ENCODE data around the gene ANKRD44.

ANKRD44 gene

GRCh38 chr2:196967116-196967515 lies 343.5 kb downstream of the ANKRD44 start:
- Mint-ChIP-seq H3K4me3 (no peak overlapping the region), H3K27me3 (no peaks in the 10 kb centered on the region), H3K4me1 (no peaks in the 10 kb centered on the region), H3K36me3 (peaks cover 9 to 17% of the 10 kb centered on the region in 2 donors), H3K27ac (no peak overlapping the region), H3K9me3 (peaks cover 0 to 2% of the 10 kb centered on the region in 2 donors)
- no peak for ATAC-seq (replicated peaks)
- no peak for DNase-seq

- no peak overlapping the region for H3K4me3 Mint-ChIP-seq
- no peak for ATAC-seq (replicated peaks)
- H3K27me3 Mint-ChIP-seq = no peaks in the 10 kb centered on the region
- peaks cover 0 to 2% of the 10 kb centered on the region in 2 donors for H3K9me3 Mint-ChIP-seq
- peaks cover 0 to 2% of the 10 kb centered on the region in 2 donors for H3K4me1 Mint-ChIP-seq
- peaks cover 7 to 17% of the 10 kb centered on the region in 2 donors for H3K36me3 Mint-ChIP-seq
- H3K27ac Mint-ChIP-seq = no peak overlapping the region
- no peak for DNase-seq
These were observed 344.5 kb downstream of the ANKRD44 start for GRCh38 chr2:196966061-196966460.

GRCh38 chr2:196965651-196966050 lies 344.9 kb downstream of the ANKRD44 start:
- ATAC-seq (replicated peaks) (no peak), DNase-seq (no peak)
- Mint-ChIP-seq H3K27ac (no peak overlapping the region), H3K4me1 (peaks cover 0 to 2% of the 10 kb centered on the region in 2 donors), H3K4me3 (no peak overlapping the region), H3K36me3 (peaks cover 9 to 17% of the 10 kb centered on the region in 2 donors), H3K27me3 (no peaks in the 10 kb centered on the region), H3K9me3 (peaks cover 0 to 2% of the 10 kb centered on the region in 2 donors)

- peaks cover 0 to 2% of the 10 kb centered on the region in 2 donors for H3K4me1 Mint-ChIP-seq
- peaks cover 0 to 2% of the 10 kb centered on the region in 2 donors for H3K9me3 Mint-ChIP-seq
- H3K27me3 Mint-ChIP-seq = no peaks in the 10 kb centered on the region
- DNase-seq = no peak
- no peak overlapping the region for H3K27ac Mint-ChIP-seq
- ATAC-seq (replicated peaks) = no peak
- H3K4me3 Mint-ChIP-seq = no peak overlapping the region
- peaks cover 12 to 17% of the 10 kb centered on the region in 2 donors for H3K36me3 Mint-ChIP-seq
These were observed 346.6 kb downstream of the ANKRD44 start for GRCh38 chr2:196963961-196964360.

- no peak overlapping the region for H3K27ac Mint-ChIP-seq
- peaks cover 12 to 13% of the 10 kb centered on the region in 2 donors for H3K36me3 Mint-ChIP-seq
- H3K4me1 Mint-ChIP-seq = peaks cover 0 to 4% of the 10 kb centered on the region in 2 donors
- H3K9me3 Mint-ChIP-seq = peaks cover 4% of the 10 kb centered on the region in 2 donors
- no peak overlapping the region for H3K4me3 Mint-ChIP-seq
- ATAC-seq (replicated peaks) (no peak), DNase-seq (no peak)
- no peaks in the 10 kb centered on the region for H3K27me3 Mint-ChIP-seq
These were observed 347.5 kb downstream of the ANKRD44 start for GRCh38 chr2:196963043-196963442.

GRCh38 chr2:196962325-196962724 lies 348.3 kb downstream of the ANKRD44 start:
- no peaks in the 10 kb centered on the region for H3K27me3 Mint-ChIP-seq
- no peak for ATAC-seq (replicated peaks)
- H3K9me3 Mint-ChIP-seq = peaks cover 1 to 4% of the 10 kb centered on the region in 2 donors
- peaks cover 8% of the 10 kb centered on the region in 2 donors for H3K36me3 Mint-ChIP-seq
- peaks cover 0 to 4% of the 10 kb centered on the region in 2 donors for H3K4me1 Mint-ChIP-seq
- no peak for DNase-seq
- no peak overlapping the region for H3K27ac Mint-ChIP-seq
- H3K4me3 Mint-ChIP-seq = no peak overlapping the region

- DNase-seq (no peak), ATAC-seq (replicated peaks) (peak in 1 of 2 donors; percentile 29)
- Mint-ChIP-seq H3K36me3 (peaks cover 4 to 8% of the 10 kb centered on the region in 2 donors), H3K27me3 (no peaks in the 10 kb centered on the region), H3K27ac (no peak overlapping the region), H3K4me3 (no peak overlapping the region), H3K9me3 (peaks cover 1 to 4% of the 10 kb centered on the region in 2 donors), H3K4me1 (peaks cover 0 to 4% of the 10 kb centered on the region in 2 donors)
These were observed 348.7 kb downstream of the ANKRD44 start for GRCh38 chr2:196961889-196962288.

- H3K4me3 Mint-ChIP-seq = no peak overlapping the region
- peak overlapping the region; percentile 20 for H3K27ac Mint-ChIP-seq
- peaks cover 0 to 8% of the 10 kb centered on the region in 2 donors for H3K36me3 Mint-ChIP-seq
- H3K9me3 Mint-ChIP-seq = peaks cover 1 to 4% of the 10 kb centered on the region in 2 donors
- H3K4me1 Mint-ChIP-seq = peaks cover 0 to 4% of the 10 kb centered on the region in 2 donors
- ATAC-seq (replicated peaks) (no peak), DNase-seq (no peak)
- no peaks in the 10 kb centered on the region for H3K27me3 Mint-ChIP-seq
These were observed 350.7 kb downstream of the ANKRD44 start for GRCh38 chr2:196959734-196960338.

GRCh38 chr2:196959281-196959680 lies 351.3 kb downstream of the ANKRD44 start:
- H3K27me3 Mint-ChIP-seq = no peaks in the 10 kb centered on the region
- H3K36me3 Mint-ChIP-seq = peaks cover 0 to 8% of the 10 kb centered on the region in 2 donors
- H3K4me1 Mint-ChIP-seq = peaks cover 0 to 4% of the 10 kb centered on the region in 2 donors
- no peak overlapping the region for H3K4me3 Mint-ChIP-seq
- H3K27ac Mint-ChIP-seq = no peak overlapping the region
- peaks cover 1 to 4% of the 10 kb centered on the region in 2 donors for H3K9me3 Mint-ChIP-seq
- DNase-seq (no peak), ATAC-seq (replicated peaks) (no peak)

- no peak overlapping the region for H3K27ac Mint-ChIP-seq
- H3K36me3 Mint-ChIP-seq = peaks cover 0 to 8% of the 10 kb centered on the region in 2 donors
- peaks cover 0 to 4% of the 10 kb centered on the region in 2 donors for H3K4me1 Mint-ChIP-seq
- no peak overlapping the region for H3K4me3 Mint-ChIP-seq
- DNase-seq (no peak), ATAC-seq (replicated peaks) (no peak)
- H3K9me3 Mint-ChIP-seq = peaks cover 1 to 4% of the 10 kb centered on the region in 2 donors
- no peaks in the 10 kb centered on the region for H3K27me3 Mint-ChIP-seq
These were observed 352.6 kb downstream of the ANKRD44 start for GRCh38 chr2:196957881-196958525.

GRCh38 chr2:196957442-196957841 lies 353.1 kb downstream of the ANKRD44 start:
- H3K36me3 Mint-ChIP-seq = peaks cover 0 to 6% of the 10 kb centered on the region in 2 donors
- no peak for ATAC-seq (replicated peaks)
- no peak overlapping the region for H3K27ac Mint-ChIP-seq

GRCh38 chr2:196956069-196956468 lies 354.5 kb downstream of the ANKRD44 start:
- Mint-ChIP-seq H3K4me3 (no peak overlapping the region), H3K36me3 (peaks cover 0 to 5% of the 10 kb centered on the region in 2 donors), H3K9me3 (peaks cover 1 to 4% of the 10 kb centered on the region in 2 donors), H3K4me1 (peaks cover 0 to 1% of the 10 kb centered on the region in 2 donors), H3K27me3 (peaks cover 0 to 4% of the 10 kb centered on the region in 2 donors), H3K27ac (no peak overlapping the region)
- ATAC-seq (replicated peaks) = no peak
- no peak for DNase-seq

More at GRCh38 chr2:196957442-196957841, 353.1 kb downstream of the ANKRD44 start:
- no peak overlapping the region for H3K4me3 Mint-ChIP-seq
- no peaks in the 10 kb centered on the region for H3K27me3 Mint-ChIP-seq
- H3K4me1 Mint-ChIP-seq = peaks cover 0 to 4% of the 10 kb centered on the region in 2 donors
- no peak for DNase-seq
- H3K9me3 Mint-ChIP-seq = peaks cover 1 to 4% of the 10 kb centered on the region in 2 donors

- peaks cover 0 to 3% of the 10 kb centered on the region in 2 donors for H3K36me3 Mint-ChIP-seq
- DNase-seq (no peak), ATAC-seq (replicated peaks) (no peak)
- H3K4me1 Mint-ChIP-seq = peaks cover 0 to 1% of the 10 kb centered on the region in 2 donors
- no peak overlapping the region for H3K27ac Mint-ChIP-seq
- no peak overlapping the region for H3K4me3 Mint-ChIP-seq
- H3K27me3 Mint-ChIP-seq = peaks cover 0 to 4% of the 10 kb centered on the region in 2 donors
- peaks cover 1 to 4% of the 10 kb centered on the region in 2 donors for H3K9me3 Mint-ChIP-seq
These were observed 355.5 kb downstream of the ANKRD44 start for GRCh38 chr2:196955036-196955435.

- peaks cover 1 to 4% of the 10 kb centered on the region in 2 donors for H3K9me3 Mint-ChIP-seq
- H3K4me3 Mint-ChIP-seq = no peak overlapping the region
- H3K27ac Mint-ChIP-seq = no peak overlapping the region
- H3K27me3 Mint-ChIP-seq = peaks cover 0 to 4% of the 10 kb centered on the region in 2 donors
- no peak for ATAC-seq (replicated peaks)
- no peaks in the 10 kb centered on the region for H3K36me3 Mint-ChIP-seq
- H3K4me1 Mint-ChIP-seq = peaks cover 0 to 1% of the 10 kb centered on the region in 2 donors
- DNase-seq = no peak
These were observed 356.6 kb downstream of the ANKRD44 start for GRCh38 chr2:196954001-196954400.

GRCh38 chr2:196952936-196953335 lies 357.6 kb downstream of the ANKRD44 start:
- ATAC-seq (replicated peaks) (no peak), DNase-seq (no peak)
- Mint-ChIP-seq H3K27me3 (peaks cover 0 to 4% of the 10 kb centered on the region in 2 donors), H3K9me3 (no peaks in the 10 kb centered on the region), H3K4me1 (no peaks in the 10 kb centered on the region), H3K4me3 (no peak overlapping the region), H3K27ac (no peak overlapping the region), H3K36me3 (no peaks in the 10 kb centered on the region)

Measured in stimulated activated naive B cell treated with anti-CD40 and anti-IgM and Interleukin-4, amounts not matched to agents 10 μg/mL and 1 μg/mL and 100 μg/mL, for 72 hours (primary cell).